ENCODE results near the gene KLHL3. TPM values are rescaled to one million over a fixed set of nuclear protein-coding genes. Genes with fewer than 3 reads are reported as not detected.
A peak's percentile ranks its signal among the peaks of the same experiment; 100 is the strongest.

The KLHL3 gene
- total RNA-seq, 6 experiments from 2014 or later: 1.9 to 8.5 (median 3.3) TPM

- no peak for DNase-seq
- no peak for ATAC-seq
- Histone ChIP-seq H3K27me3 (no peaks in the 10 kb centered on the region), H3K27ac (no peak overlapping the region), H3K36me3 (no peaks in the 10 kb centered on the region), H3K4me1 (peaks cover 0 to 13% (median 0%) of the 10 kb centered on the region in 4 donors), H3K9me3 (no peaks in the 10 kb centered on the region), H3K4me3 (no peak overlapping the region)
- 100% methylated on average over 1 of the region's 2 CpGs for WGBS (ENCODE audit: insufficient coverage, low coverage, low lambda C conversion rate, missing lambda C conversion rate)
- intact Hi-C loops (cut with DNase I): no loop called here
- TF ChIP-seq CTCF (IDR thresholded peaks at IDR 0.05) (no peak), POLR2A (IDR thresholded peaks at IDR 0.05) (no peak)
Measured at GRCh38 chr5:137689306-137689705, 46.6 kb downstream of the KLHL3 start.

- WGBS (ENCODE audit: insufficient coverage, low coverage, low lambda C conversion rate, missing lambda C conversion rate): 40% methylated on average over 2 of the region's 5 CpGs
- no peaks in the 10 kb centered on the region for H3K36me3 ChIP-seq
- DNase-seq (no peak), ATAC-seq (peak in 1 of 4 donors; percentile 55)
- H3K9me3 ChIP-seq: no peaks in the 10 kb centered on the region
- no peaks in the 10 kb centered on the region for H3K27me3 ChIP-seq
- peaks cover 0 to 6% (median 0%) of the 10 kb centered on the region in 4 donors for H3K4me1 ChIP-seq
- TF ChIP-seq CTCF (IDR thresholded peaks at IDR 0.05) (no peak), POLR2A (IDR thresholded peaks at IDR 0.05) (no peak)
- H3K4me3 ChIP-seq: no peak overlapping the region
- no peak overlapping the region for H3K27ac ChIP-seq
- intact Hi-C loops (cut with DNase I): no loop called here
Measured at GRCh38 chr5:137688210-137688840, 47.6 kb downstream of the KLHL3 start.

- no peaks in the 10 kb centered on the region for H3K9me3 ChIP-seq
- no peak overlapping the region for H3K27ac ChIP-seq
- DNase-seq (no peak), ATAC-seq (no peak)
- WGBS (ENCODE audit: insufficient coverage, low coverage, low lambda C conversion rate, missing lambda C conversion rate): 61% methylated on average over 2 of the region's 3 CpGs
- H3K4me3 ChIP-seq: no peak overlapping the region
- TF ChIP-seq POLR2A (IDR thresholded peaks at IDR 0.05) (no peak), CTCF (IDR thresholded peaks at IDR 0.05) (no peak)
- H3K27me3 ChIP-seq: no peaks in the 10 kb centered on the region
- H3K4me1 ChIP-seq: no peaks in the 10 kb centered on the region
- no peaks in the 10 kb centered on the region for H3K36me3 ChIP-seq
- intact Hi-C loops (cut with DNase I): no loop called here
Measured at GRCh38 chr5:137684761-137685160, 51.1 kb downstream of the KLHL3 start.

- Histone ChIP-seq H3K4me1 (no peaks in the 10 kb centered on the region), H3K36me3 (no peaks in the 10 kb centered on the region), H3K27ac (no peak overlapping the region), H3K9me3 (no peaks in the 10 kb centered on the region), H3K4me3 (no peak overlapping the region), H3K27me3 (no peaks in the 10 kb centered on the region)
- no peak for TF ChIP-seq CTCF (IDR thresholded peaks at IDR 0.05)
- no peak for TF ChIP-seq POLR2A (IDR thresholded peaks at IDR 0.05)
- DNase-seq (no peak), ATAC-seq (no peak)
- intact Hi-C loops (cut with DNase I): no loop called here
- WGBS (ENCODE audit: insufficient coverage, low coverage, low lambda C conversion rate, missing lambda C conversion rate): 100% methylated on average over 1 of the region's 1 CpG
Measured at GRCh38 chr5:137681191-137681590, 54.7 kb downstream of the KLHL3 start.

All from right lobe of liver (tissue), 6 donors.